ENCODE measurements around the gene PTBP2.

PTBP2 gene

DNA sequence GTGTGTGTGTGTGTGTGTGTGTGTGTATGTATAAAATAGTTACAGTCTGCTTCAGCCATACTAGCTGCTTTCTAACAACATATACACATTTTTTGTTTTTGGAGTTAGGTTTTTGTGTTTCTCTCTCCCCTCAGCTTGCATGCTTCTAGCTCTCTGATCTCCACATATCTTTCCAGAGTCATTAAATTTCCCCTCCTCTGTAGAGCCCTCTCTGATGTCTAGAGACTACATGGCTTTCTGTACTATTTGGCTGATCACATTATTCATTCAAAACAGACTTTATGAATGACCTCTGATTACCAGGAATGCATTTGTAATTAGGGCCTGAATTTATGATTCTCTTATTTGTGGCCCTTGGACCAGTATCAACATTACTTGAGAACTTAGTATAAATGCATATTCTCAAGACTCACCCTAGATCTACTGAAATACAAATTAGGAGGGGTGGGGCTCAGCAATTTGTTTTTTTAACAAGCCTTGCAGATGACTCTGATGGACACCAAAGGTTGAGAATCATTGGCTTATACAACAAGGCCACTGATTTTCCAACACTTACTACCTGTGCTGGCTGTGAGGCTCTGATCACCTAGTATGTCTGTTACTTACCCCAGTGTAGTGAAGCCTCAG is 104.5 kb downstream of the PTBP2 start:
- no peak for DNase-seq

GRCh38 chr1:96833376-96833775 is 111.8 kb downstream of the PTBP2 start:
- DNase-seq: no peak

DNA sequence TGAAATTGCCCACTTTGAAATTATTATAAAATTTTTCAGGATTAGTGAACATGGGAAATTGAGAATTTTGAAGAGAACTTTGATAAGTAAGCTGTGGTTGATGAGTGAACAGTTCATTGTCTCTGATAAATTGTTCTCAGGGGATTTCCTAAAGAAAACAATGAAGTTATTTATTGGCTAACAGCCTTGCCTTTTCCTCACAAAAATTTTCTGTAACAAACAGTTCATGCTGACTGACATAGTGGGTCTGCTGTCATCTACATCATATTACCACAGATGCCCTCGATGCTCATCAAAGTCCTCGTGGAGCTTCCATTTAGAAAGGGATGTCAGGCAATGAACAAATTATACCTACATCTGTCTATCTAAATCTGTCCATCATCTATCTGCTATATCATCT is 113.4 kb downstream of the PTBP2 start:
- DNase-seq: no peak

DNA sequence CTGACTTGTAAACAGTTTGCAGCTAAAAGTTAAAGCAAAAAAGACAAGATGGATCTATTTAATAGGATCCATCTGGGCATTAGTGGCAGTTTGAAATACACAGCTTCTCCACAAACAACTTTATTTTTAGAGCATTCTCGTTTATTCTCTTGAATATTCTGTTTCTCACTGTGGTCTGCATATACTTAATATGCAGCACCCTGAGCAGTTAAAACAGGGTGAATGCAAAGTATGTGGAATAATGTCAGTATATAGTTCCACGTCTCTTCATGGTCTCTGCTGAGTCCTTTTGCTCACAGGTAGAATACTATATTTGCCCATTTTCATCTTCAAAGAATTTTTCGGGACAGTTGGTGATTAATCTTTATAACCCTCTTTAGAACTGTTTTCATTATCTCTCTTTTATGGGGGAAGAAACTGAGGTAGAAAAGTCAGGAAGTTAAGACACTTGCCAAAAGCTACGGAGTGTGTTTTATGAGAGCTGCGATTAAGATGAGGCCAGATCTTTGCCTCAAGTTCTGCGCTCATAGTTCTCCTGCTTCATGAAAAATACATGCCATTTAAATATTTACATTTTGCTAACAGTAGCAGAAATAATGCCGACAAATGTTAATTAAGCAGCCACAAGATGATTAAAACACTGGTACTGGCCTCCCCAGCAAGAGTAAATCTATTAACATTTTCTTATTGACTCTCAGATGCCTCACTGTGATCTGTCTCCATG is 115.6 kb downstream of the PTBP2 start:
- DNase-seq: no peak

- no peak for DNase-seq
Observed at GRCh38 chr1:96837781-96838216, 116.2 kb downstream of the PTBP2 start.

- no peak for DNase-seq
Observed at GRCh38 chr1:96840396-96840795, 118.8 kb downstream of the PTBP2 start.

GRCh38 chr1:96842215-96842614 is 120.6 kb downstream of the PTBP2 start:
- DNase-seq: no peak

DNA sequence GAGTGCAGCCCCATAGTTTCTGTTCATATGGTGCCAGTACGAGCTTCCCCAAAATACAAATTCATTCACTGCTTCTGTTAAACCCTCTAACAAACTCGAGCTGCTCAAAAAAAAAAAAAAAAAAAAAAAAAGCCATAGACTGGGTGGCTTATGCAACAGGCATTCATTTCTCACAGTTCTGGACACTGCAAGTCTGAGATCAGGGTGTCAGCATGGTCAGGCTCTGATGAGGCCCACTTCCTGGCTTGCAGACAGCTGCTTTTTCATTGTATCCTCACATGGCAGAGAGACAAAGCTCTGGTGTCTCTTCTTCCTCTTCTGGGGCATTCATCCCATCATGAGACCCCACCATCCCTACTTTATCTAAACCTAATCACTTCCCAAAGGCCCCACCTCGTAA is 121.6 kb downstream of the PTBP2 start:
- DNase-seq: no peak

- DNase-seq: no peak
Observed at GRCh38 chr1:96843601-96844000, 122.0 kb downstream of the PTBP2 start.

- peak; percentile 23 for DNase-seq
Observed at GRCh38 chr1:96845464-96845863, 123.9 kb downstream of the PTBP2 start.

DNA sequence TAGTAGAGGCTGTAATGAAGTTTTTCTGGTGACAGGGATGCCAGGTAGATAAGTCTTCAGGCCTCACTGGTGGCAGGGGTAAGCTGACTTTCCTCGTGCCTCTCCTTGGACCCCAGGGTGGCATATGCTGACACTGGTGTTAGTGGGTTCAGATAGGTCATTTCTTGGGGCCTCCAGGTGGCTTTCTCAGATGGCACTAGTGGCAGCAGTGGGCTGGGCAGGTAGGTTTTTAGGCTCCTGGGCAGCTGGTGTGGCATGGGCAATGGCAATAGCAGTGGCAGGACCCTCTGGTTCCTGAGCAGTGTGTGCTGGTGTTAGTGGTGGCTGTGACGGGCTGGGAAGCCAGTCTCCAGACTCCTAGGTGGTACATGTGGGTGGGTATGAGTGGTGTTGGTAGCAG is 140.3 kb downstream of the PTBP2 start:
- no peak for DNase-seq

- DNase-seq: no peak
Observed at GRCh38 chr1:96863449-96863848, 141.9 kb downstream of the PTBP2 start.
